ENCODE measurements around the gene TNFSF13.
A peak's percentile ranks its signal among the peaks of the same experiment; 100 is the strongest.

TNFSF13 gene

DNA sequence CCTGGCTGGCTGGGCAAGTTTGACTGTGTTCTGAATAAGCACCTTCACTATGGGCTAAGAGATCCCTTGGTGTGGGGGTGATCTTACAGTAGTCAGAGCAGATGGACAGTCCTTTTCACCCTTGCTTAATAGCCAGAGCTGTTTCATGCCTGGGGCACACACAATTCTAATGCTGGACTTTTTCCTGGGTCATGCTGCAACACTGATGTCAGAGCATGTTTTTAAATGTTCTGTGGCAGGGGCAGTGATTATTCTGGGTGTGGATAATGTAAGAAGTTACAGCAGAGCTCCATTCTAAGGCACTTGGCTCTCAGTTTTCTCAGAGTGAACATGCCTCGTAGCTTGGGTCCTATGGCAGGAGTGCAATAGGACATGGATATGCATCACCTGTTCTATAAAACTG is 16.9 kb downstream of the TNFSF13 start:
- DNase-seq (ENCODE audit: low spot score): no peak

- DNase-seq (ENCODE audit: low spot score): no peak
Measured at GRCh38 chr17:7575959-7576358, 17.4 kb downstream of the TNFSF13 start.

- no peak for DNase-seq (ENCODE audit: low spot score)
Measured at GRCh38 chr17:7576432-7576937, 17.9 kb downstream of the TNFSF13 start.

DNA sequence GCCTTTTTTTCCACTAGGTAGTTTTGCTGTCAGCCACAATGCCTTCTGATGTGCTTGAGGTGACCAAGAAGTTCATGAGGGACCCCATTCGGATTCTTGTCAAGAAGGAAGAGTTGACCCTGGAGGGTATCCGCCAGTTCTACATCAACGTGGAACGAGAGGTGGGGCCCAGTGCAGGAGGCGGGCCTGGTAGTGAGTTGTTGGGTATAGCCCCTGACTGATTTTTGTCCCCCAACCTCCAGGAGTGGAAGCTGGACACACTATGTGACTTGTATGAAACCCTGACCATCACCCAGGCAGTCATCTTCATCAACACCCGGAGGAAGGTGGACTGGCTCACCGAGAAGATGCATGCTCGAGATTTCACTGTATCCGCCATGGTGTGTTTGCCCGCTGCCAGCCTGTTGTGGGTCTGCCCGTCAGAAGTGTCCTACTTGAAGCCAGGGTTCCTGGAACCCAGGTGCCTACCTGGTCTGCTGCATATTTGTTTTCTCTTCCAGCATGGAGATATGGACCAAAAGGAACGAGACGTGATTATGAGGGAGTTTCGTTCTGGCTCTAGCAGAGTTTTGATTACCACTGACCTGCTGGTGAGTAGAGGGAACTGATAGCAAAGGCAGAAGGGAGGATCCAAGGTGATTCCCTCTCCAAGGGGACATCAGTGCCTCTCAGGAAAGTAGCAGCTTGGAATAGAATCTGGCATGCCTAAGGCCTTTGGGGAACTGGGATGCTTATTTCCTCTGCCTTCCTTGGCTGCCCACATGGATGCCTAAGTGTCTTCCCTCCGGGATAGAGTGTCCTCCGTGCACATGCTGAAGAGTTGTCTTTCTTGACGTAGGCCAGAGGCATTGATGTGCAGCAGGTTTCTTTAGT is 19.0 kb downstream of the TNFSF13 start:
- DNase-seq (ENCODE audit: low spot score): no peak

DNA sequence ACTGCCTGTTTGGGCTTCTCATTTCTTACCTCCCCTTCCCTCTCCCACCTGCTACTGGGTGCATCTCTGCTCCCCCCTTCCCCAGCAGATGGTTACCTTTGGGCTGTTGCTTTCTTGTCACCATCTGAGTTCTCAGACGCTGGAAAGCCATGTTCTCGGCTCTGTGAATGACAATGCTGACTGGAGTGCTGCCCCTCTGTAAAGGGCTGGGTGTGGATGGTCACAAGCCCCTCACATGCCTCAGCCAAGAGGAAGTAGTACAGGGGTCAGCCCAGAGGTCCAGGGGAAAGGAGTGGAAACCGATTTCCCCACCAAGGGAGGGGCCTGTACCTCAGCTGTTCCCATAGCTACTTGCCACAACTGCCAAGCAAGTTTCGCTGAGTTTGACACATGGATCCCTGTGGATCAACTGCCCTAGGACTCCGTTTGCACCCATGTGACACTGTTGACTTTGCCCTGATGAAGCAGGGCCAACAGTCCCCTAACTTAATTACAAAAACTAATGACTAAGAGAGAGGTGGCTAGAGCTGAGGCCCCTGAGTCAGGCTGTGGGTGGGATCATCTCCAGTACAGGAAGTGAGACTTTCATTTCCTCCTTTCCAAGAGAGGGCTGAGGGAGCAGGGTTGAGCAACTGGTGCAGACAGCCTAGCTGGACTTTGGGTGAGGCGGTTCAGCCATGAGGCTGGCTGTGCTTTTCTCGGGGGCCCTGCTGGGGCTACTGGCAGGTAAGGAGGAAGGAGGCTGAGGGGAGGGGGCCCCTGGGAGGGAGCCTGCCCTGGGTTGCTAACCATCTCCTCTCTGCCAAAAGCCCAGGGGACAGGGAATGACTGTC is 20.7 kb downstream of the TNFSF13 start, which contains the start of gene CD68:
Gene CD68, plus strand, starts transcription at position 638 of the 833 bp plus-strand sequence. Its CDS starts 40 bp downstream, at position 678.
- no peak for DNase-seq (ENCODE audit: low spot score)

- no peak for DNase-seq (ENCODE audit: low spot score)
Measured at GRCh38 chr17:7579834-7580603, 21.5 kb downstream of the TNFSF13 start.

GRCh38 chr17:7580604-7581575 is 22.3 kb downstream of the TNFSF13 start:
- DNase-seq (ENCODE audit: low spot score): no peak

GRCh38 chr17:7582396-7583252 is 24.1 kb downstream of the TNFSF13 start:
- no peak for DNase-seq (ENCODE audit: low spot score)

- DNase-seq (ENCODE audit: low spot score): peak; percentile 89
Measured at GRCh38 chr17:7583253-7584109, 24.9 kb downstream of the TNFSF13 start, which contains the start of gene MPDU1. TSS of gene MPDU1 (plus strand) at chr17:7583852. CDS start at chr17:7583863, 11 bp downstream.

GRCh38 chr17:7586673-7587419 is 28.3 kb downstream of the TNFSF13 start:
- no peak for DNase-seq (ENCODE audit: low spot score)

GRCh38 chr17:7587420-7588151 is 29.0 kb downstream of the TNFSF13 start:
- DNase-seq (ENCODE audit: low spot score): no peak

DNA sequence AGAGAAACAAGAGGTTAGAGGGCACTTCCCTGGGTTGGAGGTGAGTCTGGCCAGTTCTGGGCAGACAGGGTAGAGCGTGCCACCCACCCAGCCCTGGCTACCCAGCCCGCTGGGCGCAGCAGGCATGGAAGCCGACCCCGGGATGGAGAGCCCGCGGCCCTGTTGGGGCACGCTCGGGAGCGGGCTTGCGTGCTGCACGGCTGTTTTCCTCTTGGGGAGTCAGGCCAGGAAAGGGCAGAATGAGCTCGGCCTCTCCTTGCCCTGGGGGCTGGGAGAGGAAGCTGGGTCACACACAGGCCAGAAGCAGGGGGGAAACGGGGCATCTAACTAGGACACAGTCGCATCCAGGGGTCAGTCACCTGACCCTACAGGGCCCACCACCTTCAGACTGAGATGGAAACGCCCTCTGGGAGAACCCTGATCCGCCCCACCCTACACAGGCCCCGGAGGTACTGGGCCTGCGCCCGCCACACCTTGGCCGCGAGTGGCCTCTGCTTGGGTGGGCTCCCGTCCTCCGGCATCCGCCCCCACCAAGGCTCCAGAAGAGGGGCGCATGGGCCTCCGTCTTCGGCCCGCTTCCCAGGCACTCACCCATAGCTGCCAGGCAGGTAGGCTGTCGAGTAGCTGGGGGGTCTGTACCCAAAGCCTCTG is 30.1 kb downstream of the TNFSF13 start:
- no peak for DNase-seq (ENCODE audit: low spot score)

GRCh38 chr17:7589204-7589868 is 30.8 kb downstream of the TNFSF13 start:
- DNase-seq (ENCODE audit: low spot score): no peak

GRCh38 chr17:7589891-7590691 is 31.5 kb downstream of the TNFSF13 start, which contains the start of gene SOX15:
TSS of gene SOX15 (minus strand) at chr17:7590094. CDS start at chr17:7589676, 418 bp downstream.
- DNase-seq (ENCODE audit: low spot score): no peak

DNA sequence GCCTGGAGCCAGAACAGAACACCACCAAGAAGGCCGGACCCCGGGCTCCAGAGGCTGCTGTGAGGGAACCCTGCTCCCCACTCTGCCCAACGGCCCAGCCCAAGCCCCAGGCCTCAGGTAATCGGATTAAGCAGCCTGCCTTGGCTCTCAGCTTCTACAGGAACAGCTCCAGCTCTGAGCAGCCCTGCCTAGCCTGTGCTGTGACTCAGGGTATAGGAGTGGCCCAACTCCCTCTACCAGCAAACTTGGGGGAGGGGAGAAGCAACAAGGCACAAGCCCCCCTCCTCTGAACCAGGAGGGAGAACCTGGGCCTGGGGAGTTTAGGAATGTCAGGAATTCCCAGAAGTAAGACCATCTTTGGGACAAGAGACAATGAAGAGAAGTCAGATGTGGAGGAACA is 32.2 kb downstream of the TNFSF13 start:
- no peak for DNase-seq (ENCODE audit: low spot score)
